COR-L47 (cell line): Measurements from ENCODE around the gene CELA3B.
"Not testable (repeated sequence)": the region's sequence is repeated elsewhere in the genome, so short reads cannot be mapped to it uniquely, and the experiment has no call there.

ENCODE experiments used
- DNase-seq: peaks from one replicate; lab custom pipeline; 2025; lab: John Stamatoyannopoulos, UW

The CELA3B gene

DNA sequence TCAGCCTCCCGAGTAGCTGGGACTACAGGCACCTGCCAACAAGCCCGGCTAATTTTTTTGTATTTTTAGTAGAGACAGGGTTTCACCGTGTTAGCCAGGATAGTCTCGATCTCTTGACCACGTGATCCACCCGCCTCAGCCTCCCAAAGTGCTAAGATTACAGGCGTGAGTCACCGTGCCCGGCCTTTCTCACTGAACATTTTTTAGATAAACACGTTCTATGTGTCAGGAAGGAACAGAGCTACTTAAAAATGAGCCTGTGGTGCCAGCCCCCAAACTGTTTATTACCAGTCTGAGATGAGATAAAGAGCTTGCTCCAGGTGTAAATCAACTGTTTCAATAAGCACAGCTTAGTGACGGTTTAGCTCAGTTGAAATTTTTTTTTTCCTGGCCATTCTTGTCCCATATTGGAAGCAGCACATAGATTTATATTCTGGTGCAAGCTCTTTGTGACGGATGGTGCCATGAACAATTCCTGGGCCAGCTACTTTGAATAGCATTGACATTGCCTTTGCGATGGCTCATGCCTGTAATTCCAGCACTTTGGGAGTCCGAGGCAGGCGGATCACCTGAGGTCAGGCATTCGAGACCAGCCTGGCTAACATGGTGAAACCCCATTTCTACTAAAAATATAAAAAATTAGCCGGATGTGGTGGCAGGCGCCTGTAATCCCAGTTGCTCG, 33.7 kb upstream of the CELA3B start:
- not testable (repeated sequence) for DNase-seq

DNA sequence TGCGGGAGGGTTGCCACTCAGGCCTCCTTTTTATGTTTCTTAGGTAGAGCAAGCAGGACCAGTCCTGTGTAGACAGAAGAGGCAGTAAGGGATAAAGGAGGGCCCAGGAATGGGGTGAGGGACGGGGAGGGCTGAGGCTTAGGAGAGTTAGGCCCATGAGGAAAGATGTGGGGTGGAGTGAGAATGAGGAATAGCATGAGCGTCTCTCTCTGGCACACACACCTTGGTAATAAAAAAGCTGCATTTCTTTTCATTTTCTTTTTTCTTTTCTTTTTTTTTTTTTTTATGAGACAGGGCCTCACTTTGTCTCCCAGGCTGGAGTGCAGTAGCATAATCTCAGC, 32.1 kb upstream of the CELA3B start:
- no peak for DNase-seq

DNA sequence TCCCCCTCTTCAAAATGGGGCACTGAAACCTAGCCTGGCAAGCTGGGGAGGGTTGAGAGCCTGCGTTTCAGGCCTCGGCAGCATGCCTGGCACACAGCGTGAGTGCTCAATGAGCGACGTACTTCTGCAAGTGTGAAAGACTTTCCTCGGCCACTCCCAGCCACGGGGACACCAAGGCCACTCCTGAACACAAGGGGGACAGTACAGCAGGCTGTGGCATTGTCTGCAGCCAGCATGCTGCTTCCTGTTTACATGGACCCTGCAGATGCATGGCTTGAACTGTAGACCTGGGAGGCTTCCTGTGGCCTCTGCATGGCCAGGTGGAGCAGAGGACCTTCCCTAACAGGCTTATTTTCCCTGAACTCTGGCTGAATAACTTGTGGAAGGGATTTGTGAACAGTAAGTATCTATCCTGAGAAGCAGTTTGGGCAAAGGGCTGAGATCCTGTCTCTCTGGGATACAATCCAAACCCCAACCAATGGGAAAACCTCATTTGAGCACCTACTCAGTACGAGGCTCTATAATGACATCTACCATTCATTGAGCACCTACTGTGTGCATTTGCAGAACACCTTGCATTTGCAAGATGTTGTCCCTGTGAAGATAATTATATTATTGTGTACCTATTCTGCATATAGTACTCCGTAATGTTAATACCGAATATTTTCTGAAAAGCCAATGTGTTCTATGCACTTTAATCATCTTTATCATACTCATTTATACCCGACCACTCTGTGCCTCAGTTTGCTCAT, 29.8 kb upstream of the CELA3B start:
- peak; percentile 2 for DNase-seq

DNA sequence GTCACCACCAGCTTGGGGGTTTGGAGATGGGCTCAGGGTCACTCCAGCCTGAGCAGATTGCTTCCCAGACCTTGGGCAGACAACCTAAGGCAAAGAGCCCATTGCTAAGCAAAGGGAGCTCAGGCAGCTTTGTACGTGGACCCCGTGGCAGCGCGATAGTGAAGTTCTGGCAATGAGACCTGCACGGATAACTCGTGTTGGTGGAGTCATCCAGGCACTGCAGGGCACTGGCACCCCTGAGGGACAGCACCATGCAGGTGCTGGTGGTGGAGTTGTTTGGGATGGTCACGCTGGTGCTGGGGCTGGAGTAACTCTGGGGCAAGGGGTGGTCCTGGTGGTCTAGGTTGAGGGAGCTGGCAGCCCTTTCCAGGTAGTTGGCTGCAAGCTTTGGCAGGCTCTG, 26.1 kb upstream of the CELA3B start:
- DNase-seq, result no peak

DNA sequence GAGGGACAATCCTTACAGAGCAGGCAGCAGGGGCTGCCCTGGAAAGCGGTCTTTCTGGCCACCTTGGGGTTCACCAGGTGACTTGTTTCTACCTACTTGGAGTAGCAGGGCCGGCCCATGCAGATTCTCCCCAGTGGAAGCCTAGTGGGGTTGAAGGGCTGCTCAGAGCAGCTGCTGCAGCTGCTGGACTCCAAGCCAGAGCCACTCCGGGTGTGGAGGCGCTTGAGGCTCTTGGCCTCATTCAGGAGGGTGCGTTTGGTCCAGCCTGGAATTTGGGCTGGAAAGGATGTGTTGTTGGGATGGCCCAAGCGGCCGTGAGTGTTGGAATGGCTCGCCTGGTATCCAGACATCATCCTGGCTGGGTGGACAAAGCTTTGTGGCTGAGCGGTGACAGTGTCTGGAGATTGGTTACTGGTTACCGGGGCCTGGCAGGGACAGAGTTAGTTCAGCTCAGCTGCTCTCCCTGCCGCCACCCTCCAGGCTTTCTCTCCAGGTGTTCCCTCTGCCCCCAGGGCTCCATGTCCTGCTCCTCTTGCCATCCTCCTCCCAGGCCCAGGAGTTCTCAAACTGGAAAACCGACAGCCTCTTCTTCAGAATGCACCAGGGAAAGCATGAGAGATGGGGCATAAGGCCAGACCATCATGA, 25.5 kb upstream of the CELA3B start:
- DNase-seq, result no peak

DNA sequence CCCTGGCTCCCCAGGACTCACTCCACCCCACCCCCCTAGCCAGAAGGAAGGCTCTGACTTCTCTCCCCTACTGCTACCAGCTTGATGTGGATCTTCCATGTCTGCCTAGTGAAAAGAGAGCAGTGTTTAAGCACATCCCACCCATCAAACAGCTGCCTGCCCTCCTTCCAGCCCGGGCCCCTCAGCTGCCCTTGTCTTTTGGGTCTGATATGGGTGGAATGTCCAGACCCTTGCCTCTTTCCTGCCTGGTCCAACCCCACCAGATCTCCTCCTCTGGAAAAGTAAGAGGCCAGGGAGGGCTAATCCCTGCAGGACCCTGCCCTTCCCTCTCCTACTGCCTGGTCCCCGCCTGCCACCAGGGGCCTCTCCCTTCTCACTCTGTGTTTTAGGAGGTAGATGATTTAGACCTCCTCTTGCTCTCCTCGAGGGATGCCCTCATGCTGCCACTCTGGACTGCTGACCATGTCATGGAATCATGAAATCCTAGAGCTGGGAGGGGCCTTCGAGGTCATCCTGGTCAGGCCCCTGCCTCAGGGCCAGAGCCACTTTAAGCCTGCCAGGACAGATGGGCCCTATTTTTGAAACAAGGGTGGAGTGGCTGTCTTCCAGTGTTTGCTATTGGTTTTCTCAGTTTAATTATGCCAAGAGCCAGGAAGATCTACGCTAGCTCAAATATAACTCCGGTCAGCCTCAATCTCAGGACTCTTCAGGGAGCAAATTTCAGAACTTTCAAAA, 23.9 kb upstream of the CELA3B start:
- DNase-seq, result no peak

DNA sequence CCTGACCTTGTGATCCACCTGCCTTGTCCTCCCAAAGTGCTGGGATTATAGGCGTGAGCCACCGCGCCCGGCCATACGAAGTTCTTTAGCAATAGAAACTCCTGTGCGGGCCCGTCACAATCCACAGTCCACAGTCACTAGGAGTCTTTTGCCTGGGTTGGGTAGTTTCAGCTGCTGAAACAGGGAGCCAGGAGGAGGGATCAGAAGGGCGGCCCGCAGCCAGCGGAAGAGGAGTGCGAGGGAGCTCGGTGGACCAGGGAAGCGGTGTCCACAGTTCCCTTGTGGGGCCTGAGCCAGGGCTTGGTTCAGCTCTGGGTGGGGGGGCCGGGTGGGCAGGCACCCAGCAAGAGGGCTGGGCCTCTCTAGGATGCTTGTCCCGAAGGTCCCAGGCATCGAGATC, 21.8 kb upstream of the CELA3B start:
- DNase-seq, result no peak

DNA sequence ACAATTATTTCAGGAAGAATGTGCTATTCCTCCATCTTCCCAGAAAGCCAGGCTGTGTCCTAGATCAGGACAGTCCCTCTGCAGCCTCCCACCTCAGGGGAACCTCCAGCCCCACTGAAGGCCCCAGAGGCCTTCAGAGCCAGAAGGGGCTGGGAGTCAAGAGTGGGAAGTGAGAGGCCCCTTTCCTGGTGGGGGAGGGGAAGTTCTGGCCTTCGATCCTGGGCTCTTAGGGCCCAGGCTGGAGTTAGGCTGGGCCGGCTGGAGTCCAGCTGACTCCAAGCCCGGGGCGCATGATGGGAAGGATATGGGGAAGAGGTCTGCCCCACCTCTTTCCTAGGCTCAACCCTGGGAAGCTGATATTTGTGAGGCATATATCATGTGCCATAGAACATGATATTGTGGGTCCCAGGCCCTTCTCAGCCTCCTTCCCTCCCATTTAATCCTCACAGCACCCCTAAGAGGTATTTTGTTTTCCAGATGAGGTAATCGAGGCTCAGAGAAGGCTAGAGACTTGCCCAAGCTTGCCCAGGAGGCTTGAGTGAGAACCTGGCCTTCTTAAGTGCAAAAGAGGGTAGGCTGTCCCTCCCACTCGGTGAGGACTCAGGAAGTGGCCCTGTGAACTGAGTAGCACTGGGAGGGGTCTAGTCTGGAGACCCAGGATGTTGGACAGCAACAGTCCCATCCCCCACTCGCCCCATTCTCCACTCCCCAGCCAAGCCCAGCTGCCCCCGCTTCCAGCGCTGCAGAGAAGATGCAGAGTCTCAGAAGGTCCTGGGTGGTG, 21.1 kb upstream of the CELA3B start:
- no peak for DNase-seq

DNA sequence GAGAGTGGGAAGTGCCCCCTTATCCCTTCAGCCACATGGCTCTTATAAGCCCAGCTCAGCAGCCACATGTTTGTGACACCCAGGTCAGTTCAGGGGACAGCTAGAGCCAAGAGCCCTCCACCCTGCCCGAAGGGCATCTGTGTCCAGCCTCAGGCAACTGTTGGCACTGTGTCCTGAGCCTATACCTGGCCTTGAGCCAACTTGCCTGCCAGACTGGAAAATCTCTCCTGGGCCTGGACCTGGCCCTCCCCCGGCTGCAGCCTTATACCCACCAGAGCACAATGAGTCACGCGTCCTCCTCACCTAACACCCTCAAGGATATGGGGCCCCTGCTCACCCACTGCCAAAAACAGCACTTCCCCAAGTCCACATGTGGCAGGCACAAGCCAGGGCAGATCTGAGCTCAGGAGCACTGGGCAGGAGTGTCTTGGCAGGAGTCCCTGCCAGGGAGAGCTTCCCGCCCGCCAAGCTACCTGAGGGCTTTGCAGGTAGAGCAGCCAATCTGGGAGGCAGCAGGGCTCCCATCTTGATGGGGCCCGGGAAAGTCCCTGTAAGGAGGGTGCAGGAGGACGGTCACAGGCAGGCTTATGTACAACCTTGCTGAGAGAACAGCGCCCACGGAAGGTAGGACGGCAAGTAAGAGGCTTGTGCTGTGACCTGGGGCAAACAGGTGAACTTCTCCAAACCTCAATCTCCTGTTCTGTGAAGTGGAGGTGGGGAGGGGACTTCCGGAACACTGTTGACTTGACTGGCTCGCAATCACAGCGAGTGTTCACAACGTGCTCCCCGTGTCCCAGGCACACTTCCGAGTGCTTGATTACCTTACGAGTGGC, 19.9 kb upstream of the CELA3B start:
- peak; percentile 51 for DNase-seq

DNA sequence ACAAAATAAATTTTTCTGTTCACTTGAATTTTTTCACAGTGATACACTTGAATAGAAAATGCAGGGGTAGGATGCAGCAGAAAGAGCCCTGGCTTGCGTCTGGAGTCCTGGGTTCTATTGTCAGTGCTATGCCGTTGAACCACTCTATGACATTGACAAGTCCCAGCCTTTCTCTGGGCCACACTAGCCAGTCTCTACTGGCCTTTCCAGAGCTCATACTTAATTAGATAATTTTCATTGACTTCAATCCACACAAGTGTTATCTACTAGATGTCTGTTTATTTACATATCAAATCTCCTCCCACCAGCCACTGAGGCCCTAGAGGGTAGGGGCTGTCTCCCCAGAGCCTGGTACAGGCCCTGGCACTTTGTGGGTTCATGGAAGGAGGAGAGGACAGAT, 15.5 kb upstream of the CELA3B start:
- no peak for DNase-seq

DNA sequence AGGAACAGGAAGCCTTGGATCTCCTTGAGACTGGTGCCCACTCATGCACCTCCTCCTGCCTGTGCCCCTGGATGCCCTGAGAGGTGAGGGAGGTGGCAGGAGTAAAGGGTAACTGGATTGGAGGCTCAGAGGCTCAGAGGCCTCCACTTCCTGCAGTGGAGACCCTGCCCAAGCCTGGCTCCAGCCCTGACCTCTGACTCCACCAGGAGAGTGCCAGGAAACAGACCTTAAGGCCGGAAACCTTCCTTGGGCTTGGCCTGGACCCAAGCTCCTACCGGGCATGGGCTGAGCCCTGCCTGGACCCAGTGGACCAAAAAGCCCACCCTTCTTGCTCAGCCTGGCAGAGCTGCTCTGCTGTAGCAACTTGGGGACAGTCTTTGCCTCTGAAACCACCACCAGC, 15.0 kb upstream of the CELA3B start:
- DNase-seq, result no peak

DNA sequence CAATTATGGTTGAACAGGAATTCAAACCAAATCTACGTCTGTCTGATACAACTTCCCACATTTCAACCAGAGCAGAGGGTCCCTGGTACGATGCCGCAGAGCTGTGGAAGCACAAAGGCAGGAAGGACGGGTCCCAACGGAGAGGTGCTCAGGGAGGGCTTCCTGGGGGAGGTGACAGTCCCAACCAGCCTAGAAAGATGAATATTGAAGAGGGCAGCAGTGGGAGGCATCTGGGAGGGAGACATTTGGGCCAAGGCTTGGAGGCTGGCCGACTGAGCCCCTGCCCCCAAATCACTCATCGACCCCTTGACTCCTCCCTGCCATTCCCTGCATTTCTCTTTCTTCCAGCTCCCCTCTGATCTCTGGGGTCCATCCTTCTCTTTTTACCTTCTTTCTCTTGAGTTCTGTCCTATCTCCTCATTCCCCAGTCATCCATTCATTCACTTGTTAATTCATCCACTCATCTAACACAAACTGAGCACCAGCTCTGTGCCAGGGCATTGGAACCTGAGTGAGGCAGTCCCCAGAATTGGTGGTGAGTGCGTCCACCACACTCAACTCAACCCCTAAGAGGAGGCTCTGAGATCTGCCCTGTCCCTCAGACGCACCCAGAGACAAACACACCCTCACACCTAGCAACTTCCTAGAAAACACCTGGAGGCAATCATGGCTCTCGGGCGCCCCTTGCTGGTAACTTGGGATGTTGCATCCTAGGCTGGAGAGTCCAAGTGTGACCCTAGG, 13.2 kb upstream of the CELA3B start:
- peak; percentile 63 for DNase-seq

DNA sequence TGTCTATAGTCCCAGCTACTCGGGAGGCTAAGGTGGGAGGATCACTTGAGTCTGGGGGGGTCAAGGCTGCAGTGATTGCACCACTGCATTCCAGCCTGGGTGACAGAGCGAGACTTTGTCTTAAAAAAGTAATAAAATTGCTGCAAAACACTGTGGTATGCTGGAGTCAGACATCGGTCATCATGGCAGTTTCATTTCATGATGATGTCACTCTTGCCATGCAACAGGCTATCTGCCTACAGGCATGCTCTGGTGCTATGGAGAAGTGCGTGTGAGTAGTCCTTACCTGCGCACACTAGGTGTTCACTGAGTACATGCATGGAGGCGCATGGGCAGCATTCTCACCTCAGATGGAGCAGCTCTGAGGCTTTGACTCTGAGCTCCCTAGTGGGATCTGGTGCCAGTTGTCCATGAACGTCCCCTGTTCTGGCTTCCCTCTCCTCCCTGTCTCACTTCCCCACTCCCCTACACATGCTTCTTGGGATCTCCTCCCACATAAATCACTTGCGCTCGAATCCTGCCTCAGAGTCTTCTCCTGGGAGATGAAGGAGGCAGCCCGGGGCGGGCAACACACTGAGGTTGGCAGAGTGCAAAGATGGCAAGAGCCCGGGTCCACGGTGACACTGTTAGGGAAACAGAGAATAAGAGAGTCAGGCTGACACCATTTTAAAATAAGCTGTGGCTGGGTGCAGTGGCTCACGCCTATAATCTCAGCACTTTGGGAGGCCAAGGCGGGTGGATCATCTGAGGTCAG, 10.4 kb upstream of the CELA3B start:
- DNase-seq, result no peak

DNA sequence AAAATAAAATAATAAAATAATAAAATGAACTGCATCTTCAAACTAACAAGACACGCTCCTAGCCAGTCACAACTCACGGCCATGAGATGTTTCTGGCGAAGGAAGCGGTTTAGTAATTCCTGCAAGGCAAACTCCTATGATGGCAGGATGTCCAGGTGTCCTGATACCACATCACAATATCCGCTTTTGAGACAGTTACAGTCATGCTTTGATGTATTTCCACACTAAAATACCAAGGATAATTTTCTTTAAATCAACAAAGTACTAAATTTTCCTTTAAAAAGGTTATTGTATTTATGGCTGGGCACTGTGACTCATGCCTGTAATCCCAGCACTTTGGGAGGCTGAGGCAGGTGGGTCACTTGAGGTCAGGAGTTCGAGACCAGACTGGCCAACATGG, 9.6 kb upstream of the CELA3B start:
- not testable (repeated sequence) for DNase-seq

DNA sequence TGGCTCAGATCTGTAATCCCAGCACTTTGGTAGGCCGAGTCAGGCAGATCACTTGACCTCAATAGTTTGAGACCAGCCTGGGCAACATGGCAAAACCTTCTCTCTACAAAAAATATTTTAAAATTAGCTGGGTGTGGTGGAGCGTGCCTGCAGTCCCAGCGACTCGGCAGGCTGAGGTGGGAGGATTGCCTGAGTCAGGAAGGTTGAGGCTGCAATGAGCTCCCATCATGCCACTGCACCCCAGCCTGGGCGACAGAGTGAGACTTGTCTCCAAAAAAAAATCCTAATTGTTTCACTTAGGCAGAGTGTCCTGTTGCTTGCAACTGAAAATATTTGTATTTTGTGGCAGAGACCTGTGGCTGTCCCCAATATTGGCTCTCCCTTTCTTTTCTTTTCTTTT, 7.8 kb upstream of the CELA3B start:
- DNase-seq, result not testable (repeated sequence)

DNA sequence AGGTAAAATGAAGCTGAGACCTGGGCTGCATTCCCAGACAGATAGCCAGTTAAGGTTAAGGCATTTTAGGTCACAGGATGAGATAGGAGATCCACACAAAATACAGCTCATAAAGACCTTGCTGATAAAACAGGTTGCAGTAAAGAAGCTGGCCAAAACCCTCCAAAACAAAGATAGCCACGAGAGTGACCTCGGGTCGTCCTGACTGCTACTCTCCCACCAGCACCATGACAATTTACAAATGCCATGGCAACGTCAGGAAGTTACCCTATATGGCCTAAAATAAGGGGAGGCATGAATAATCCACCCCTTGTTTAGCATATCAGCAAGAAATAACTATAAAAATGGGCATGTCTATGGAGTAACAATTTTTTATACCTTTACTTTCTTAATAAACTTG, 6.3 kb upstream of the CELA3B start:
- DNase-seq, result not testable (repeated sequence)

DNA sequence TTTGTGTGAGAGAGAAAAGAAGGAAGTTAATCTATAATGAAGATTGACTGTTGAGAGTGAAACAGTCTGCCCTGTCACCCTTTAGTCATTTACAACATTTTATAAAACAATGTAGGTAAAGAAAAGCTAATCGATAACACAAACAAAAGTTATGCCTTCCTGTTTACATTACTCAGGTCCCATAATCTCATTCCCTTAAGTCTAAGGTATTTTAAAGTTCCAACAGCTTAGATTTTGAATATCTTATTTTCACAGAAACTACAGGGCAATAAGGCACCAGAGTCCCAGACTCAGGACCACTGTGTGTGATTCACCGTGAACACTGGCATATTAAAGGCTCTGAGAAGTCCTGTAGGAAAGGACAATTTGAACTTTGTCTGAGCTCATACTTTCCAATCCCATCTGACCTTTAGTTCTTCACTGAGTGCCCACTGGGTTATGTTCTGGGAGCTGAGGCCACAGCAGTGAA, 3.8 kb upstream of the CELA3B start:
- not testable (repeated sequence) for DNase-seq

DNA sequence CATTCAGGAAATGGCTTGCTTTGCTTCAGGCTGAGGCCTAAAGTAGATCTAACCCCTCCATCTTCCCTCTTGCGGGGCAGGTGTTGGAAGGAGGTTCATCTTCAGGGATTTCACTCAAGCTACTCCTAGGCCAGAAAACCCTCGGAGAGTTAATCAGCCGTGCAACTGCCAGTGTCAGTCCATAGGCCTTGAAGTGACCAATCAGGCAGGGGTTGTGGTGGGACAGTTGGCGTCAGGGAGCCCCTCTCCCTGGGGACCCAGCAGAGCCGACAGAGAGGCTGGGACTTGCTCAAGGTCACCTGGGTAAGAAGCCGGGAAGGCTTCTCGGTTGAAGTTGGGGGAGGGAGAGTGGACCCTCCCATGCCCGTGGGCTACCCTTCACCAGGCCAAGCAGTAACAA, 2.9 kb upstream of the CELA3B start:
- not testable (repeated sequence) for DNase-seq

DNA sequence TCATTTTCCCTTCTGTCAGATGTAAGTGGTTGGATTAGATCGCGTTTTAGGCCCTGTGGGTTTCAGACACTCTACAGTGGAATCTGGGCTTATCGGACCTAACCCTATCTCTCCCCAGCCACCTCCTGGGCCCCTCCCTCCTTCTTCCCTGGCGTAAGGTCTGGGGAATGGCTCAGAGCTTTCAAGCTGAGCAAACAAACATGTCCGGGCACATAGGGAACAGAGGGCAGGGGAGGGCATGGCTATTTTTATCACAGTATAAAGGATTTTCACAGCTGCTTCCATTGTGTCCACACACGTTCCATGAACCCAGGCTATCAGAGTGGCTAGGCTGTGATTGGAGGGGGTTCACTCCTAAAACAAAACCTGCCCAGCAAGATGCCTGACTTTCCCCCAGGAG, 2.1 kb upstream of the CELA3B start:
- DNase-seq, result peak; percentile 15
